ENCODE measurements around the gene ANK2. TPM values are rescaled to one million over a fixed set of nuclear protein-coding genes. Genes with fewer than 3 reads are reported as not detected.

ANK2 gene
- total RNA-seq, 1 donor from 2014 or later = 6.5 TPM

GRCh38 chr4:113263274-113263673 is 213.8 kb downstream of the ANK2 start:
- DNase-seq (ENCODE audit: low read depth) = no peak
- no peak for TF ChIP-seq CTCF (conservative IDR thresholded peaks at IDR 0.05; ENCODE audit: low read depth, low read length)
- no peak overlapping the region for H3K4me3 ChIP-seq (ENCODE audit: low read depth, low read length)

- H3K4me3 ChIP-seq (ENCODE audit: low read depth, low read length) = no peak overlapping the region
- no peak for DNase-seq (ENCODE audit: low read depth)
- no peak for TF ChIP-seq CTCF (conservative IDR thresholded peaks at IDR 0.05; ENCODE audit: low read depth, low read length)
Observed at GRCh38 chr4:113270520-113271319, 221.3 kb downstream of the ANK2 start.

- no peak for TF ChIP-seq CTCF (conservative IDR thresholded peaks at IDR 0.05; ENCODE audit: low read depth, low read length)
- peak; percentile 41 for DNase-seq (ENCODE audit: low read depth)
Observed at GRCh38 chr4:113272523-113272922, 223.1 kb downstream of the ANK2 start.

GRCh38 chr4:113273721-113274220 is 224.3 kb downstream of the ANK2 start:
- no peak overlapping the region for H3K4me3 ChIP-seq (ENCODE audit: low read depth, low read length)
- no peak for TF ChIP-seq CTCF (conservative IDR thresholded peaks at IDR 0.05; ENCODE audit: low read depth, low read length)
- no peak for DNase-seq (ENCODE audit: low read depth)

More at GRCh38 chr4:113272523-113272922, 223.1 kb downstream of the ANK2 start:
- no peak overlapping the region for H3K4me3 ChIP-seq (ENCODE audit: low read depth, low read length)

GRCh38 chr4:113276464-113277170 is 227.2 kb downstream of the ANK2 start:
- no peak overlapping the region for H3K4me3 ChIP-seq (ENCODE audit: low read depth, low read length)
- DNase-seq (ENCODE audit: low read depth) = no peak
- no peak for TF ChIP-seq CTCF (conservative IDR thresholded peaks at IDR 0.05; ENCODE audit: low read depth, low read length)

GRCh38 chr4:113278324-113278934 is 229.0 kb downstream of the ANK2 start:
- DNase-seq (ENCODE audit: low read depth) = no peak
- H3K4me3 ChIP-seq (ENCODE audit: low read depth, low read length) = no peak overlapping the region
- peak; percentile 98 for TF ChIP-seq CTCF (conservative IDR thresholded peaks at IDR 0.05; ENCODE audit: low read depth, low read length)

All from epithelial cell of proximal tubule (primary cell).